ENCODE data around the gene TECTA.
"Not testable (repeated sequence)": the region's sequence is repeated elsewhere in the genome, so short reads cannot be mapped to it uniquely, and the experiment has no call there.

TECTA gene

GRCh38 chr11:121091492-121092152, 9.4 kb upstream of the TECTA start:
- DNase-seq = no peak

GRCh38 chr11:121095561-121095960, 5.5 kb upstream of the TECTA start:
- no peak for DNase-seq

GRCh38 chr11:121099364-121099763, 1.7 kb upstream of the TECTA start:
- DNase-seq = no peak

GRCh38 chr11:121099885-121100284, 1.2 kb upstream of the TECTA start:
- DNase-seq = no peak

GRCh38 chr11:121104312-121104762, 3.3 kb downstream of the TECTA start:
- DNase-seq = no peak

GRCh38 chr11:121105063-121105480, 4.0 kb downstream of the TECTA start:
- DNase-seq = no peak

- DNase-seq = no peak
These were observed 4.6 kb downstream of the TECTA start for GRCh38 chr11:121105481-121106195.

GRCh38 chr11:121106812-121107211, 5.8 kb downstream of the TECTA start:
- no peak for DNase-seq

GRCh38 chr11:121108413-121108812, 7.4 kb downstream of the TECTA start:
- no peak for DNase-seq

- no peak for DNase-seq
These were observed 8.4 kb downstream of the TECTA start for GRCh38 chr11:121109471-121109870.

GRCh38 chr11:121109916-121110586, 9.0 kb downstream of the TECTA start:
- no peak for DNase-seq

GRCh38 chr11:121110871-121111724, 10.1 kb downstream of the TECTA start:
- no peak for DNase-seq

- DNase-seq = peak; percentile 75
These were observed 11.7 kb downstream of the TECTA start for GRCh38 chr11:121112498-121113455.

- no peak for DNase-seq
These were observed 12.6 kb downstream of the TECTA start for GRCh38 chr11:121113611-121114010.

GRCh38 chr11:121115024-121115423, 14.0 kb downstream of the TECTA start:
- not testable (repeated sequence) for DNase-seq

- peak; percentile 1 for DNase-seq
These were observed 16.7 kb downstream of the TECTA start for GRCh38 chr11:121117788-121118187.

- DNase-seq = no peak
These were observed 18.4 kb downstream of the TECTA start for GRCh38 chr11:121119440-121119839.

GRCh38 chr11:121122328-121122727, 21.3 kb downstream of the TECTA start:
- no peak for DNase-seq

GRCh38 chr11:121123496-121124069, 22.5 kb downstream of the TECTA start:
- DNase-seq = no peak

- no peak for DNase-seq
These were observed 26.8 kb downstream of the TECTA start for GRCh38 chr11:121127809-121128208.
